Activated CD8-positive, alpha-beta memory T cell treated with anti-CD3 and anti-CD28 coated beads, Interleukin-2, amount 10 ng/mL, durations not matched to agents 7 days and 5 days (primary cell): Measurements from ENCODE around the gene MLST8. TPM values are rescaled to one million over a fixed set of nuclear protein-coding genes. Genes with fewer than 3 reads are reported as not detected.
"Not testable (repeated sequence)": the region's sequence is repeated elsewhere in the genome, so short reads cannot be mapped to it uniquely, and the experiment has no call there.

Source experiments
- ATAC-seq: fragments of 150-1000 bp; cut with Tn5 transposase; one replicate; pipeline ENCODE4 v1.10.0; 2021; ENCODE audit warnings: moderate library complexity
- CTCF ChIA-PET: fragments of 350-600 bp; sonication (Branson Sonifier 250); formaldehyde crosslinking; loops from one replicate; lab custom pipeline; 2021; ENCODE audit warnings: antibody characterized with exemption; lab: Charles Lee
- DNase-seq: peaks from one replicate; pipeline ENCODE4 v3.0.0-alpha.2; 2020
- H3K27ac Mint-ChIP-seq: one replicate; pipeline ENCODE4 v1.8.0; 2021; ENCODE audit warnings: mild to moderate bottlenecking, mixed read lengths
- H3K27me3 Mint-ChIP-seq: one replicate; pipeline ENCODE4 v1.8.0; 2021; ENCODE audit warnings: mixed read lengths
- H3K36me3 Mint-ChIP-seq: one replicate; pipeline ENCODE4 v1.8.0; 2021; ENCODE audit warnings: mild to moderate bottlenecking, mixed read lengths
- H3K4me1 Mint-ChIP-seq: one replicate; pipeline ENCODE4 v1.8.0; 2021; ENCODE audit warnings: mixed read lengths
- H3K4me3 Mint-ChIP-seq: one replicate; pipeline ENCODE4 v1.8.0; 2021; ENCODE audit warnings: mild to moderate bottlenecking, moderate library complexity, mixed read lengths
- H3K9me3 Mint-ChIP-seq: one replicate; pipeline ENCODE4 v1.8.0; 2022; ENCODE audit warnings: low read depth, mixed read lengths
- total RNA-seq, 2 experiments: library from RNA; stranded (reverse); gene quantifications; one replicate each; pipeline ENCODE4 v1.2.3, GENCODE V29; 2021

The MLST8 gene
- total RNA-seq, 2 experiments from 2014 or later = 38.9 to 45.7 TPM

DNA sequence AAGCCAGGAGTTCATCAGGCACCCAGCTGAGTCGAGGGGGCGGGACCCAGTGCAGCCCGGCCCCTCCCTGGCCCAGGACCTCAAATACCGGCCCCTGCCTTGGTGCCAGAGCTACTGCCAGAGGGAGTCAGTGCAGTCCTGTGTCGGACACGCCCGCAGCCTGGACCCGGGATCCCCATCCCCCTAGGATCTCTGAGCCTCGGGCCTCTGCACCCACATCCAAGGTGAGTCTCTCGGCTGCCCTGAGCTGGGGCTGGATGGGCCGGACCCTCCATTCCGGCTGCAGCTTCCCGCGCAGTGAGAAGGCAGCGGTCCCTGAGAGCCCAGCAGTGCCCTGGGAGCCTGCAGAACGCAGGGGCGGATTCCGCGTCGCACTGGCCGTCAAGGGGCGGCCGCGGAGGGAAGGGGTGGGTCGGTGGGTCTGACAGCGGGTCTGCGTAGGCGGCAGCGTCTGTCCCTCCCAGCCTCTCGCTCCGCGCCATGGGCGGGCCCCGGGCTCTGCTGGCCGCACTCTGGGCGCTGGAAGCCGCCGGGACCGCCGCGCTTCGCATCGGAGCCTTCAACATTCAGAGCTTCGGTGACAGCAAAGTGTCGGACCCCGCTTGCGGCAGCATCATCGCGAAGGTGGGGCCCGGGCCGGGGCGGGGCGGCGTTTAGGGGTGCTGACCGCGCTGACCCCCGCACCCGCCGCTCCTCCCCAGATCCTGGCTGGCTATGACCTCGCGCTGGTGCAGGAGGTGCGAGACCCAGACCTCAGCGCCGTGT lies 31.3 kb downstream of the MLST8 start, which contains the start of gene DNASE1L2:
TSS of gene DNASE1L2 (plus strand) at position 108 of the 765 bp plus-strand sequence. CDS start at position 481, 373 bp downstream.
- DNase-seq (no peak), ATAC-seq (no peak)
- Mint-ChIP-seq H3K9me3 (no peaks in the 10 kb centered on the region), H3K27me3 (no peaks in the 10 kb centered on the region), H3K4me3 (no peak within 1 kb of the TSS), H3K36me3 (peaks cover 3% of the 10 kb centered on the region), H3K4me1 (no peaks in the 10 kb centered on the region), H3K27ac (no peak within 1 kb of the TSS)
- CTCF ChIA-PET = no interaction called here

- no peak overlapping the region for H3K27ac Mint-ChIP-seq
- peaks cover 3% of the 10 kb centered on the region for H3K36me3 Mint-ChIP-seq
Measured at GRCh38 chr16:2237102-2237482, 31.8 kb downstream of the MLST8 start.

DNA sequence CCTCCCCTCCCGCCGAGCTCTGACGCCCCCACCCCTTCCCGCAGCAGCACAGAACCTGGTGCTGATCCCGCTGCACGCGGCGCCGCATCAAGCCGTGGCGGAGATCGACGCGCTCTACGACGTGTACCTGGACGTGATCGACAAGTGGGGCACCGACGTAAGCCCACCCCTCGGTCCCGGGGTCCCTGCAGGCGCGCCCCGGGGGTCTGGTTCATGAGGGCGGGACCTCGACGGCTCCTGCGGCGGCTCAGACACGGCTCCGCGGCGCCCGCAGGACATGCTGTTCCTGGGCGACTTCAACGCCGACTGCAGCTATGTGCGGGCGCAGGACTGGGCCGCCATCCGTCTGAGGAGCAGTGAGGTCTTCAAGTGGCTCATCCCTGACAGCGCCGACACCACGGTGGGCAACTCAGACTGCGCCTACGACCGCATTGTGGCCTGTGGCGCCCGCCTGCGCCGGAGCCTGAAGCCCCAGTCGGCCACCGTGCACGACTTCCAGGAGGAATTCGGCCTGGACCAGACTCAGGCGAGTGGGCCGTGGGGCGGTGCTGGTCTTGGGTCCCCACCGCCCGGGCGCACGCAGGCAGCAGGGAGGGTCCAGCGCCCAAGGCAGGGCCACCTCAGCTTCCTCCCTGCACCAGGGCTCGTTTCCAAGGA lies 32.4 kb downstream of the MLST8 start:
- no peaks in the 10 kb centered on the region for H3K4me1 Mint-ChIP-seq
- DNase-seq = no peak
- H3K4me3 Mint-ChIP-seq = no peak overlapping the region
- H3K9me3 Mint-ChIP-seq = no peaks in the 10 kb centered on the region
- no peak overlapping the region for H3K27ac Mint-ChIP-seq
- H3K27me3 Mint-ChIP-seq = no peaks in the 10 kb centered on the region
- CTCF ChIA-PET = no interaction called here
- no peak for ATAC-seq
- H3K36me3 Mint-ChIP-seq = peaks cover 6% of the 10 kb centered on the region

More at GRCh38 chr16:2237102-2237482, 31.8 kb downstream of the MLST8 start:
- CTCF ChIA-PET = no interaction called here
- Mint-ChIP-seq H3K4me1 (no peaks in the 10 kb centered on the region), H3K27me3 (no peaks in the 10 kb centered on the region), H3K9me3 (no peaks in the 10 kb centered on the region), H3K4me3 (no peak overlapping the region)
- ATAC-seq (no peak), DNase-seq (no peak)

GRCh38 chr16:2238150-2238837 lies 33.0 kb downstream of the MLST8 start:
- Mint-ChIP-seq H3K4me1 (no peaks in the 10 kb centered on the region), H3K27ac (no peak overlapping the region), H3K9me3 (no peaks in the 10 kb centered on the region), H3K27me3 (no peaks in the 10 kb centered on the region), H3K4me3 (no peak overlapping the region), H3K36me3 (peaks cover 6% of the 10 kb centered on the region)
- DNase-seq (no peak), ATAC-seq (no peak)
- CTCF ChIA-PET = interaction anchor here (1.0 kb wide), 1 partner anchor 13 kb away, joined by 8 read pairs; the partner anchor contains the start of gene ECI1

- DNase-seq = no peak
- Mint-ChIP-seq H3K27me3 (no peaks in the 10 kb centered on the region), H3K9me3 (no peaks in the 10 kb centered on the region), H3K4me1 (no peaks in the 10 kb centered on the region), H3K36me3 (peaks cover 6% of the 10 kb centered on the region), H3K27ac (no peak overlapping the region), H3K4me3 (no peak overlapping the region)
- no peak for ATAC-seq
- CTCF ChIA-PET = interaction anchor here (1.0 kb wide), 1 partner anchor 13 kb away, joined by 8 read pairs; the partner anchor contains the start of gene ECI1
Measured at GRCh38 chr16:2238838-2239675, 33.8 kb downstream of the MLST8 start.

- H3K36me3 Mint-ChIP-seq, H3K9me3 Mint-ChIP-seq, ATAC-seq, H3K27me3 Mint-ChIP-seq, H3K4me1 Mint-ChIP-seq, H3K4me3 Mint-ChIP-seq, H3K27ac Mint-ChIP-seq, CTCF ChIA-PET, DNase-seq: not testable (repeated sequence)
Measured at GRCh38 chr16:2240331-2240730, 35.1 kb downstream of the MLST8 start.

GRCh38 chr16:2242598-2242997 lies 37.3 kb downstream of the MLST8 start:
- DNase-seq (no peak), ATAC-seq (no peak)
- H3K4me3 Mint-ChIP-seq = no peak overlapping the region
- no peaks in the 10 kb centered on the region for H3K27me3 Mint-ChIP-seq
- no peak overlapping the region for H3K27ac Mint-ChIP-seq
- no peaks in the 10 kb centered on the region for H3K9me3 Mint-ChIP-seq
- CTCF ChIA-PET = no interaction called here
- no peaks in the 10 kb centered on the region for H3K4me1 Mint-ChIP-seq
- peaks cover 5% of the 10 kb centered on the region for H3K36me3 Mint-ChIP-seq

DNA sequence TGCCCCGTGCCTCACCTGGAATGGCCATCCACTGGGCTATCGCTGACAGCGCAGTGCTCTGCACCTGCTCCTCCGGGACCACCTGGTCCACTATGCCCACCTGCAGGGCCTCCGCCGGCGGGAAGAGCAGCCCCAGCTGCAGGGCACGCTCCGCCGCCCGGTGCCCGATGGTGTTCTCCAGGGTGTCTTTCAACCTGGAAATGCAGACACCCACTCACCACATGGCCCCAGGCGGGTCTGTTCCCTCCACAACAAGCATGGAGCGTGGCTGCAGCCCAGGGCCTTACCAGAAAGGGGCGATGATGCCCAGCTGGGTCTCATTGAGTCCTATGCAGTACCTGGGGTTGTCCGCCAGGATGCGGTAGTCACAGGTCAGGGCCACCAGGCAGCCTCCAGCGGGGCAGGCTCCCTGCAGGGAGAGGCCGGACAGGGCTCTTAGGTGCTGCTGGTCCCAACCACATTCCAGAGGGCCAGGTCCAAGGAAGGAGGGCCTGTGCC lies 37.8 kb downstream of the MLST8 start:
- CTCF ChIA-PET = no interaction called here
- Mint-ChIP-seq H3K4me1 (no peaks in the 10 kb centered on the region), H3K9me3 (no peaks in the 10 kb centered on the region), H3K4me3 (no peak overlapping the region), H3K27me3 (no peaks in the 10 kb centered on the region), H3K36me3 (peaks cover 5% of the 10 kb centered on the region), H3K27ac (no peak overlapping the region)
- no peak for DNase-seq
- no peak for ATAC-seq

GRCh38 chr16:2243781-2244180 lies 38.5 kb downstream of the MLST8 start:
- no peak overlapping the region for H3K27ac Mint-ChIP-seq
- H3K27me3 Mint-ChIP-seq = no peaks in the 10 kb centered on the region
- DNase-seq (no peak), ATAC-seq (no peak)
- H3K4me3 Mint-ChIP-seq = no peak overlapping the region
- CTCF ChIA-PET = no interaction called here
- H3K9me3 Mint-ChIP-seq = no peaks in the 10 kb centered on the region
- H3K4me1 Mint-ChIP-seq = no peaks in the 10 kb centered on the region
- peaks cover 5% of the 10 kb centered on the region for H3K36me3 Mint-ChIP-seq

GRCh38 chr16:2244301-2244700 lies 39.0 kb downstream of the MLST8 start:
- ATAC-seq = no peak
- Mint-ChIP-seq H3K4me1 (no peaks in the 10 kb centered on the region), H3K27me3 (no peaks in the 10 kb centered on the region), H3K9me3 (no peaks in the 10 kb centered on the region), H3K4me3 (no peak overlapping the region), H3K36me3 (peaks cover 5% of the 10 kb centered on the region), H3K27ac (no peak overlapping the region)
- CTCF ChIA-PET = no interaction called here
- no peak for DNase-seq

- Mint-ChIP-seq H3K4me3 (no peak overlapping the region), H3K27me3 (no peaks in the 10 kb centered on the region), H3K27ac (no peak overlapping the region), H3K9me3 (no peaks in the 10 kb centered on the region), H3K4me1 (peaks cover 2% of the 10 kb centered on the region), H3K36me3 (peaks cover 7% of the 10 kb centered on the region)
- no peak for DNase-seq
- no peak for ATAC-seq
- CTCF ChIA-PET = no interaction called here
Measured at GRCh38 chr16:2244926-2245795, 39.9 kb downstream of the MLST8 start.

DNA sequence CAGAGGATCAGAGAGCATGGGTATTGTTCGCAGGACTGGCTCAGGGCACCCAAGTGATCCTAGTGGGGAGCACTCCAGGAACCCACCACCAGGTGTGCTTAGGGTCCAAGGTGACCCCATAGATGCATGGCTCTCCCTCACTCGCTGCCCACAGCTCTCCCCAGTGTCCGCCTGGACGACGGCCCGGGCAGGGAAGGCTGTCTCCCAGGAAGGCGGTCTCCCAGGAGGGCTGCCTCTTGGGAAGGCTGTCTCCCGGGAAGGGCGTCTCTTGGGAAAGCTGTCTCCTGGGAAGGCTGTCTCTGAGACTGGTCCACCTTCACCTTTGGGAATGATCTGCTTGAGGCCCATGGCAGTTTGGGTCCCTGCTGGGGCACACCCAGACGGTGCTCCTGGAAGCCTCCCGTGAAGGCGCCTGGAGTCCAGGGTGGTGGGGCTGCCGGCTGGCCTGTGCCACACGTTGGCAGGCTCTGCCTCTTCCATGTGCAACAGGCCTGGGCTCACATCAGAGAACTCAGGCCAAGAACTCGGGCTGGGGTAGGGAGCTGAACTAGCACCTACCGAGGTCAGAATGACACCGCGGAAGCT lies 41.1 kb downstream of the MLST8 start:
- no peak overlapping the region for H3K4me3 Mint-ChIP-seq
- CTCF ChIA-PET = no interaction called here
- ATAC-seq = no peak
- H3K36me3 Mint-ChIP-seq = peaks cover 7% of the 10 kb centered on the region
- H3K27me3 Mint-ChIP-seq = no peaks in the 10 kb centered on the region
- DNase-seq = no peak
- H3K27ac Mint-ChIP-seq = no peak overlapping the region
- H3K4me1 Mint-ChIP-seq = peaks cover 8% of the 10 kb centered on the region
- no peaks in the 10 kb centered on the region for H3K9me3 Mint-ChIP-seq
